GM20000 (cell line): Measurements from ENCODE around the gene DPYSL4.

Source experiments
- DNase-seq: peaks from one replicate; pipeline ENCODE4 v3.0.0; 2012; ENCODE audit warnings: low spot score
- TF ChIP-seq, protein P1 (sequence below): IDR thresholded peaks from 2 replicates; pipeline ENCODE4 v1.5.1; 2012; ENCODE audit warnings: mild to moderate bottlenecking, control low read depth; ENCODE audit errors: extremely low read depth, missing control alignments

The DPYSL4 gene

DNA sequence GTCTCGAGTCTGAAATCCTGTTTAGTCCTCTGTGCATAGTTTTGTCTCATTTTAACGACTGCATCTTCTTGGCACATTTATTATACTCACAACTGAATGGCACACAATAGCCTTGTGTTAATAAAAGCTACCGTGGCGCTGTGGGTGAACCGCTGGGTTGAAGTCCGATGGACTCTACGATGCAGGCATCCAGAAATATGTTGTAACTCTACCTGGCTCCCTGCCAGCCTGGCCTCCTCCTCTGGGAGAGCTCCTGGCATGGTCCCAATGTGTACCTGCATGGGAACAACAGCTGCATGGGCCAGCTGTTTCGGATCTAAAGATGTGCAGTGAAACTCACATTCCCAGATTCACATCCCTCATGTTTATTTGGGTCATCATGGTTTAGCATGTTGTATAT is 3.7 kb upstream of the DPYSL4 start:
- no peak for DNase-seq
- TF ChIP-seq, protein P1, sequence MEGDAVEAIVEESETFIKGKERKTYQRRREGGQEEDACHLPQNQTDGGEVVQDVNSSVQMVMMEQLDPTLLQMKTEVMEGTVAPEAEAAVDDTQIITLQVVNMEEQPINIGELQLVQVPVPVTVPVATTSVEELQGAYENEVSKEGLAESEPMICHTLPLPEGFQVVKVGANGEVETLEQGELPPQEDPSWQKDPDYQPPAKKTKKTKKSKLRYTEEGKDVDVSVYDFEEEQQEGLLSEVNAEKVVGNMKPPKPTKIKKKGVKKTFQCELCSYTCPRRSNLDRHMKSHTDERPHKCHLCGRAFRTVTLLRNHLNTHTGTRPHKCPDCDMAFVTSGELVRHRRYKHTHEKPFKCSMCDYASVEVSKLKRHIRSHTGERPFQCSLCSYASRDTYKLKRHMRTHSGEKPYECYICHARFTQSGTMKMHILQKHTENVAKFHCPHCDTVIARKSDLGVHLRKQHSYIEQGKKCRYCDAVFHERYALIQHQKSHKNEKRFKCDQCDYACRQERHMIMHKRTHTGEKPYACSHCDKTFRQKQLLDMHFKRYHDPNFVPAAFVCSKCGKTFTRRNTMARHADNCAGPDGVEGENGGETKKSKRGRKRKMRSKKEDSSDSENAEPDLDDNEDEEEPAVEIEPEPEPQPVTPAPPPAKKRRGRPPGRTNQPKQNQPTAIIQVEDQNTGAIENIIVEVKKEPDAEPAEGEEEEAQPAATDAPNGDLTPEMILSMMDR = no peak

DNA sequence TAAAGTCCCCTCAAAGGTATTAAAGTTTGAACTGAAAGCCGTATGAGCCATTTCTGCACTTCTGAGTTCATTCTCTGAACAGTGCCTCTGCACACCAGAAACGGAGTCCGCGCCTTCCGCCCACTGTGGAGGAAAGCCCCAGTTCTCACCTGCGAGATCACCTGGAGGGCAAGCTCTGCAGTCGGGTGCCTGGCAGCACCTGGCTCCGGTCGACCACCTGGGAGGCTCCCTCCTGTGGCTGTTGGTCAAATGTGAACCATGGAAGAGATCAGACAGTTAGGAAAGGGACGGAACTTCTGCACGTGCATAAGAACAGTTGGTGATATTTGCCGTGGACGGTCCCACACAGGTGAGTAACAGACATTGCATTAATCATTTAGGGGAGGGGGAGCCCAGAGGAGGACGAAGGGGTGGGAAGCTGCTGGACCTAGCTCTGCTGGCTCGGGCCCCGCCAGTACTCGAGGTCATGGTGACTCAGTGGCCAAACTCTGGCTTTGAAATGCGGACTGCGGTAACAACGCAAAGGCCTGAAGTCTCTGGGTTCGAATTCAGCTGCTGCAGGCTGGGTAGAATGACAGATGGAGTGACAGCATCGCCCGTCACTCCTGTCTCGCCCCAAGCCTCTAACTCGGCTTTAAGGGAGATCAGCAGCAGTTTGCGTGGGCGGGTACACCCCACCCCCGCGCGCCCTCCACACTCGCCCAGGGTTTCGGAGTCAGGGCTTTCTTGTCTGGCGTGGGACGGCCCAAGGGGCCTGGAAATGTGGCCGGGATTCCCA is 1.7 kb upstream of the DPYSL4 start:
- TF ChIP-seq, protein P1 = no peak
- DNase-seq = no peak

DNA sequence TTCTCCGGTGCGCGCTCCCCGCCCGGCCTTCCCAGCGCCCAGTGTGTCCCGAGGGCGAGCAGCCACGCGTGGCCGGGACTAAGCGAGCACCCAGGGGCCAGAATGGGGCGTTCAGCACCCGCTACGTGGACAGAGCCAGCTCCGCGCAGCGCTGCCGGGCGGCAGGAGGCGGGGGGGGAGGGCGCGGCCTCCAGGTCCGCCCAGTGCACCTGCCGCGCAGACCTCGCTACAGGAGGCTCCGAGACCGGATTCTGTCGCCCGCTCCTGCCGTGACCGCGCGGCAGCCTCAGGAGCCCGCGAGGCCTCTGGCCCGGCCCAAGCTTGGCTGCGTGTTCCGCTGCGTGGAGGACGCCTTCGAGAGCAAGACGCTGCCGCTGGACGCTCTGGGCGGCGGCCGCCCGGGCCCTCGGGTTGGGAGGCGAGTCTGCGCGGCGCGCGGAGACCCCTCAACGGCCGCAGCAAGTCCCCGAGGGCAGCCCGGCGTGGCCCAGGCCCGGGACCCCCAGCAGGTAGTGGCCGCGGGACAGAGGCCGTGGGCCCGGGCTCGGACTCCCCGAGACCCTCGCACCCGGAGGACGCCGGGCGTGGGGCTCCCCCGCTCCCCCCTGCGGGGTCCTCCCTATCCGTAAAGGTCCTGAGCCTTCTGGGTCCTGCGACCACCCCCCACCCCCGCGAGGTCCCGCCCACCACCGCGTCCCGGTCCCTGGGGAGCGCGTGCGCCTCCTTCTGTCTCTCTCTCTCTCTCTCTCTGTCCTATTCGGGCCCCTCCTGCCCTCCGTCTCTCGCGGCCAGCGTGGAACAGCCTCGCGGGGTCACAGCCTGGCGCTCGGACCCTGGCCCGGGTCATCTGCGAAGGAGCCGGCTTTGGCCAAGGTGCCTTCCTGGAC is 904 bp upstream of the DPYSL4 start:
- TF ChIP-seq, protein P1 = no peak
- DNase-seq = no peak

DNA sequence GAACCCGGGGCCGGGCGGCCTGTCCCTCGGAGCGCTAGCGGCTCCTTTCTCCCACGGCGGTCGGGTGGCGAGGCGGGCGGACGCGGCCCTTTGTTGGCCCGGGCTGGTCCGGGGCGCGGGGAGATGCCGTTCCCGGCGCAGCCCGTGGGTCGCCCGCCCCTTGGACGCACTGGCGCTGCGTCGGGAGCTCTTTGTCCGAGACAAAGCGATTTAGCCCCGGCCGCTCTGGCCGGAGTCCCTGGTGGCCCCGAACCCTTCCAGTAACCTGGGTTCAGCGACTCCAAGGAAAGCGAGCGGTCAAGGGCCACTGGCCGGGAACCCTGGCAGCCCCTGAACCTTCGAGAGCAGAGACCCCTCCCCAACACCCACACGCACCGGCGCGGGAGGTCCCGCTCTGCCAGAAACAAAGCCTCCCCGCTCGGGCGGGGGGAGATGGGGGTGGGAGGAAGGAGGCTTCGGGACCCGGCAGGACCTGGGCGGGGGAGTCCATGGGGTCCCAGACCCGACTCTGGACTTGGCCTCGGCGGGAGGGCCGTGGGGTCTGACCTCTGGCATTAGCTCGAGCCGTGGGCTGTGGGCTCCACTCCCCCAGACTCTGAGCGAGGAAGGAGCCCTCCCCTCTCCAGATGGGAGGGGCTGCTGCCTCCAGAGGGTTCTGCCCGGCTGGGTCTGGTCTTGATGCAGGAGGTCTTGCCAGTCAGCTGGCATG is 836 bp downstream of the DPYSL4 start:
- no peak for DNase-seq
- TF ChIP-seq, protein P1 = no peak

DNA sequence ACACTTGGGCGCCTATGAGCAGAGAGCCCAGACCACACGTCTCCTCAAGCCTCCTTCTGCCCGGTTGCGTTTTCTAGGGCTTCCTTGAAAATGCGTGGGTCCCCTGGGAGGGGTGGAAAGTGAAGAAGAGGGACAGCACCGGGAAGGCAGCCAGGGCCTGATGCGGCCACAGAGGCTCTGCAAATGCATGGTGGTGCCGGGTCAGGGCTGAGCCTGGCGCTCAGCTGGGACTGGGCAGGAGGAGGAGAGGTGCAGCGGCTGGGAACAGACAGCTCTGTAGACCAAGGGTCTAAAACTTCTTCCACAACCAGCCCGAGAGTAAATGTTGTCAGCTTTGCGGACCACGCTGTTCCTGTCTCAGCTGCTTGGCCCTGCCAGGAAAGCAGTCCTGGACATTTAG is 1.6 kb downstream of the DPYSL4 start:
- TF ChIP-seq, protein P1 = no peak
- no peak for DNase-seq

DNA sequence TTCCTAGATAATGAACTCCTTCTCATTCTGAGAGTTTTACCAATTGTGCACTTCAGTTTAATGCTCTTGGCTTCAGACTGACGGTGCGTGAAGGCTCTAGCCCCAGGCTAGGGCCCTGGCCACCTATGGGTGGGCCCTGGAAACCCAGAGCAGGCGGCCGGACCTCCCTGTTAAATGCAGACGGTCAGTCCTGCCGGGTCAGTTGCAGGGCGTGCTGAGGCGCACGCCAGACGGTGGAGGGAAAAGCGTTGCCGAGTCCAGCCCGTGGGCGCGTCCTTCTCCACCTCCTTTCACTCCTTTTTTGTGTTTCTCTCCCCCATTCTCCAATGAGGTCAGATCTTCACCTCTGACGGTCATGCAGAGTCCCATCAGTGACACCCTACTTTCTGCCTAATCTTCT is 2.3 kb downstream of the DPYSL4 start:
- no peak for DNase-seq
- TF ChIP-seq, protein P1 = no peak
